HG02678 (cell line): ENCODE data around the gene RALGPS1.

Experiments used
- ATAC-seq: cut with Tn5 transposase; IDR thresholded peaks from one replicate; pipeline ENCODE4 v1.9.1; 2021; ENCODE audit warnings: mild to moderate bottlenecking, moderate library complexity; ENCODE audit not compliant: unreplicated experiment

Gene RALGPS1

DNA sequence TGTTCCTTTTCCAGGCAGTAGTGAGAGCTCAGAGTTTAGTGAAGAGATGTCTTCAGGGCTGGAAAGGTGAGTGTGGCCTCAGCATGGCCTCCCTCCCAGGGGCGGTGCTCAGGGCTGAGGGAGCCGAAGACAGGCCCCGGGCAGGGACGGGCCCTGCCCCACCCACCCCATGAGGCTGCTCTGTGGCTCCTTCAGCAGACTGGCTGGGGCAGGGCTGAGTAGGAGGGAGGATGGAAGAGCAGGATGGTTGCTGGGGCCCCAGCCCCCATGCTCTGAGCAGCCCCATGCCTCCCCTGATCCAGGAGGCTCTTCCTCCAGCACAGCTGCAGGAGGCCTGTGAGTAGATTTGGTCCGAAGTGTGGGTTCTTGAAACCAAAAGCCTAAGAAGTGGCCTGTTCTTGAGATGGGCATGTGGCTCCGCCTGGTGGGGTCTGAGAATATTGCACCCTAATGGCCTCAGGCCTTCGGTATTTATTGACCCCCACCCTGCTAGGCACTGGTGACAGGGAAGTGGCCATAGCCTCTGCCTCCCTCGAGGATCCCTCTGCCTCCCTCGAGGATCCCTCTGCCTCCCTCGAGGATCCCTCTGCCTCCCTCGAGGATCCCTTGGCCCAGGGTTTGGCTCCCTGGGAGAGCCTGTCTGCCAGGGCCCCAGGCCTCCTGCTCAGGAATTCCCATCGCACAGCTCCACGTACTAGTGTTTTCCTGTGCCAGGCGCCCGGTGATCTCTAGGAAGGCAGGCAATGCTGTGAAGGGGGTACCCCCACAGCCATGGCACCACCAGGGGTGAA, 284.6 kb downstream of the RALGPS1 start:
- no peak for ATAC-seq

DNA sequence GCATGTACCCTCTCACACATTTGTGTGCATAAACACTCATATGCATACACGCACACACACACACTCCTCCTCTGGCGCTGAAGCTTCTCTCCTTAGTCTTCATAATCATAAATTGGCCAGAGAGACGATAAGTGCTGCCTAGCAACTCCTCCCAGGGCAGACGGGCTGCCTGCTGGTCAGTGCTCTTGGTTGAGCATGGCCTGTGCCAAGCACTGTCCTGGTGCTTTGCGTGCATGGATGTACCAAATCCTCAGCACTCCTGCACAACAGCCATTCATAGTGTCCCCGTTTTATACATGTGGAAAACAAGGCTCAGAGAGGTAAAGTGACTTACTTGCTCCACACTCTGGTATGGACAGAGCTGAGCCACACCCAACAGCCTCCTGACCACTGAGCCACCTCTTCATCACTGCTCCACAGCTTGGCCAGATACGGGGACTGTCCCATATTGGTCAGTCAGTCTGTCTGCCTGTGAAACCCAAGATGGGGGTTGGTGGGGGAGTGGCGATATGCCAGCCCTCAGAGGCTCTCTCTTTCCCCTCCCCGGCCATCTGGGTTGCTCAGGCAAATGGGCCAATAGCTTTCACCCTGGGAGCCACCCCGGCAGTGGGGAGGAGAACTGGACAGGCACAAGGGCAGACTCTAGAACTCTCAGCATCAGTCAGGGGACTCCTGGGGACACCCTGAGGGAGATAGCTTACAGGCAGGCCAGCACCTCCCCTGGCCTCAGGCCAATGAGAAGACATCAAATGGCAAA, 285.7 kb downstream of the RALGPS1 start:
- no peak for ATAC-seq

DNA sequence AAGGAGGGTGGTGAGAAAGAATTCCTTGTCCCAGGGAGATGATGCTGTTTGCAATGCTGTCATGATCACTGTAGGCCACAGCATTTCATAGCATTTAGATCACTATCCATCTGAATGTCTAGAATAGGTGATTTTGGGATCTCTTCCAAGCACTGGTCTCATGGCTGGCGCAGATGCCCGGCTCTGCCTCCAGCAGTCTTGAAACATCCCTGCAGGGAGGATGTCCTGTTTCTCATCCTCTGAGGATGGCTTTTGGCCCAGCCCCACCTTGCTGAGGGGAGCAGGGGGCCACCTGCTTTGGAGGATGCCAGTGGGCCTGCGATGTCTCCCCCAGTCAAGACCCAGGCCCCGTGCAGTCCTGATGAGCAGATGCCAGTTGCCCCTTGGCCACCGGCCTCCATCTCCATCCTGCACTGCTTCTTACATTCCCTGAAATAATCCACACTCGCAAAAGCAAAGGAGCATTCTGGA, 286.5 kb downstream of the RALGPS1 start:
- ATAC-seq = no peak

DNA sequence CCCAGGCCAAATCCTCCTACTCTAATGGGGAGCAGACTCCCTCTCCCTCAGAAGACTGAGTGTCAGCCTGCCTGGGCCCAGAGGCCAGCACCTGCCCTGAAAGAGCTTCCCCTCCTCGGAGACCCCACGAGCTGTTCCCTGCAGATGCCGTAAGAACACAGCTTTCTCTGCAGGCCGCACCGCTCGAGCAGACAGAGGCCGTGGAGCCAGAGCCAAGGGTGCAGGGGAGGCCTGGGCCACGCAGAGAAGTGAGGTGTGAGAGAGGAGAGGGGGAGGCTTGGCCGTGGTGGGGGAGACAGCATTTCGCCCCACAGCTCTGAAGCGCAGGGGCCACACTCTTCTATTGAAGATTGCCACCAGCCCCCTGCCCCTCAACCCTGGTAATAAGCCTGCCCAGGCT, 287.1 kb downstream of the RALGPS1 start:
- no peak for ATAC-seq

DNA sequence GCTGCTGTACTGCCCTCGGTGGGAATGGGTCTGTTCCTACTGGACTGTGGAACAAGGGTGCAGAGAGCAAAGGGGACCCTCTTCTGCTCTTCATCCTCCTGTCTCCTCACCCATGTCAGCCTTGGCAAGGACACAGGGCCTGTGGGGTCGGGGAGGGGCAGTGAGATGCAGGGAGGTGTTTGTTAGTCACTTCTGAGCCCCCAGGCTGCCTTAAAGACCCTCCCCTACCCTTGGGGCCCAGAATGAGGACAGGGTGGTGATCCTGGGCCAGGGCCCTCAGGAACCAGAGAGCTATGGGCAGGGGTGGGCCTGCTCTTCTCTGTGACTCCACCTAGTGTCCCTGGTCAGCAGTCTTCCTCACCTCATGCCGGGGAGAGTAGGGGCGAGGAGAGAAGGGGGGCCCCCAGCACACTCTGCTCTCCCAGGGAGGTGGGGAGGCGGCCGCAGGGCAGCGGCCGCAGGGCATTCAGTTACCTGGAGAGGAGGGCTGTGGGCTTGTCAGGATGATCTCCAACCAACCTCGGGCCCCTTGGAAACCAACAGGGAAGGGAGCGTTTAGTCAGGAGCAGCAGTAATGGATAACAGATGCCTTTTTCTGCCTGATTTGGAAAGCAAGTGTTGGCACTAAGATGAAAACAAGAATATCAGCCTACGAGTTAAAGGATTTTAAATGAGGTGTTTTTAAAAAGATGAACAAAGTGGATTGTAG, 288.0 kb downstream of the RALGPS1 start:
- no peak for ATAC-seq

DNA sequence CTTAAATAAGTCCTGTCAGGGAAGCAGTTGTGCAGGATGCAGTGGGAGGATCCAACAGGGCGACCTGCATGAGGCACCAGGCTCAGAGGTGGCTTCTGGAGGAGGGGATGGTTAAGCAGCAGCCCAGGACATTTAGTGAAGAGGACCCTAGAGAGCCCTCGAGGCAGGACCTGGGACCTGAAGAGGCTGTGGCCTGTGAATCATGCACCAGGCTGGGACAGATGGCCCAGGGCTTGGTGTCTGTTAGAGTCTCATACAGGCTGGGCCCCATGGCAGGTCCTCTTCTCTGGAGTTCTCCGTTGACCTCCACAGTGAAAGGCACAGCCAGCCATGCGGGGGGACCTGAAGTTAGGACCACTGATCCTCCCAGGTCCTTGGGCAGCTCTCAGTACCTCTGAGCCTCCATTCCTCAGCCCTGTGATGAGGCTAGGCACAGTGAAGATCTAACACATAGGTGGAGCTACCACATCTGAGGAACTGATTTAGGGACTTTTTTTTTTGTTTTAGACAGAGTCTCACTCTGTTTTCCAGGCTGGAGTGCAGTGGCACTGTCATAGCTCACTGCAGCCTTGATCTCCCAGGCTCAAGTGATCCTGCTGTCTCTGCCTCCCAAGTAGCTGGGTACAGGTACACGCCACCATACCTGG, 289.2 kb downstream of the RALGPS1 start:
- no peak for ATAC-seq

DNA sequence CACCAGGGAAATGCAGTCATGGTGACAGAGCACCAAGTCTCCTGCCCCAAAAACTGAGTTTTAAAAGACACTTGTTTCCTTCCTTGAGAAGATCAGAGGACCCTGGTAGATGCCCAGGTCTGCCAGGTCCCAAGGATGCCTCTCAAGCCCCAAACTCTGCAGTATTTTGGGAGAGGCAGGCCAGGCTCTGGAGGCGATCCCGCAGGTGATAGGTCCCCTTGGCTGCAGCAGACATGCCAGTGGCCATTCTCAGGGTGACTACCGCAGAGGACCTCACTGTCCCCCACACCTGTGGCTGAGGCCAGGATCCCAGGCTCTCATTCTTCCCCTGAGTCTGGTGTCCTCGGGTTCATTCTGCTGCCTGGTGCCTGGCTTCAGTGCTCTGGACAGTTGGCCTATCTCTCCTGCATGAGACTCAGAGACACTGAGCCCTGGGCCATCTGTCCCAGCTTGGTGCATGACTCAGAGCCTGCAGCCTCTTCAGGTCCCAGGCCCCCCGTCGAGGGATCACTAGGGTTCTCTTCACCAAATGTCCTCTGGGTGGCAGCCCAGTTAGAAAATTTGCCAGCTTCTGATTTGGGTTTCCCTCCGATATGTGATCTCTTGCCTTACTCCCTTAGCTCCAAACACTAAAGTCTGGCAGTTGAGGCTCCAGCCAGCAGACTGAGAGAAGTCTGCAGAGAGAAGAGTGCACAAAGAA, 290.3 kb downstream of the RALGPS1 start:
- no peak for ATAC-seq

DNA sequence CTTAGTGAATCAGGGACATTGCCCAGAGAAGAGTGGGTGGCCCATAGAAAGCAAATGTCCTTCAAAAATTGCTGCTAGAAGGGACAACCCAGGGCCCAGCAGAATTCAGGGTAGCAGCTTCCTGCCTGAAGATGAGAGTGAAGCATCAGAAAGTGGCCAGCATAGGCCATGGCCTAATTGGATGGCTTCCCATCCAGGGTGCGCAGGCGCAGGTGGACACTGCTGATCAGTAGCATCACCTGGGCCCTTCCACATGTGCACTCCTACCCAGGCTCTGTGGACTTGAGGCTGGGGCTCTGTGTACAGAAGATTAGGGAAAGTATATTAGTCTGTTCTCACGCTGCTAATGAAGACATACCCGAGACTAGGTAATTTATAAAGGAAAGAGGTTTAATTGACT, 291.4 kb downstream of the RALGPS1 start:
- ATAC-seq = no peak

DNA sequence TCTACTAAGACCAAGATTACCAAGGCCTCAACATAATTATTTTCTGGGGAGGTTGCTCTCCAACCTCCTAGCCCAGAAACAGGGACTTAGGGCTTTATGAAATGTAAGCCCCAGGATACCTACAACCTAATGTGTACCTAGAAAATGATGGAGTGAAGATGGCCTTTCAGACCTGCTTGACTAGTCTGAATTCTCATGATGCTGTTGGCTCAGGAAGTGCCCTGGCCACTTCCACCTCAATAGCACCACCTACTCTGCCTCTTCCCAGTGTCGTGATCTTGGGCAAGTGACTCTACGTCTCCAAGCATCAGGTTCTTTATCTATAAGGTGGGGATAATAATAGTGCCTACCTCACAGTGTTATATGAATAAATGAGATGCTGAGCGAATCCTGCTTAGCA, 292.1 kb downstream of the RALGPS1 start:
- ATAC-seq = no peak

DNA sequence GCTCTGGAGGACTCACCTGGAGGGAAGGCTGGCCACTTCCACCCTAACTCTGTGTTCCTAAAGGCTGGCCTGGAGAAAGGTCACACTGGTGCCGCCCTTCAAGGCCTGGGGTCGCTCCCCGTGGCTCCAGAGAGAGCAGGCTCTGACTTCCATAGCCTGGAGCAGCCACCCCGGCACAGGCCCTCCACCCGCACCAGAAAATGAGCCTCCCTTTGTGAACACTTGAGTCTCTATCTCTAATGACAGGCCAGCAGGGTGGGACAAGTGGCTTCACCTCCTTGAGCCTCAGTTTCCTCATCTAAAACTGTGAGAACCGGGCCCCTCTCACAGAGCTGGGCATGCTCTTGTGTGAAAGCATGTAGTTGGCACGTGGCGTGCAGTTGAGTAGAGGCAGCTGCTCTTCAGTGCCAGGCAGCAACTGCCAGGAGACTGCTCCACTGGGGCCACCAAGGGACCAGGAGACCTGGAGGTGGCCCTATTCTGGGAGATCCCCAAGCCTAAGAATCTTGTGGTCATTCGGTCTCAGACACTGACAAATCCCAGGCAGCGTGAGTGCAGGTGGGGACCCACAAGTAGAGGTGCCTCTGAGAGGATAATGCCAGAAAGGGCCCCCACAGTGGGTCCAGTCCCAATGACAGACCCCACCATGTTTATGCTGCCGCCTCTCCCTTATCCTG, 293.3 kb downstream of the RALGPS1 start:
- no peak for ATAC-seq

DNA sequence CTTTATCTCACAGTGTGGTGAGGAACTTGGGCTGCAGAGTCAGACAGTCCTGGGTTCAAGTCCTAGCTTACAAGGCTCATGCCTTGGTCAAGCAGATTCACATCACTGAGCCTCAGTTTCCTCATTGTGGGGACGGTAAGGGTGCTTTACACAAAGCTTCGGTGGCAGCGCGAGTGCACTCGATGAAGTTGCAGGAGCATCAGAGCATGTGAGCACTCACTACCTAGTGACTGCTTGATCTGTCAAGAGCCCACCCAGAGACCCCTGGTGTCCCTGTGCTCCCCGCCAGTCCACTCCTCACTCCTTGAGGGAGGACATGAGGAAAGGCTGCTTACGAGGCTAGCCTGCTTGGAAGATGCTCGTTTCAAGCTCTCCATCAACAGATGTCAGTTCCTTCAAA, 293.8 kb downstream of the RALGPS1 start:
- no peak for ATAC-seq

DNA sequence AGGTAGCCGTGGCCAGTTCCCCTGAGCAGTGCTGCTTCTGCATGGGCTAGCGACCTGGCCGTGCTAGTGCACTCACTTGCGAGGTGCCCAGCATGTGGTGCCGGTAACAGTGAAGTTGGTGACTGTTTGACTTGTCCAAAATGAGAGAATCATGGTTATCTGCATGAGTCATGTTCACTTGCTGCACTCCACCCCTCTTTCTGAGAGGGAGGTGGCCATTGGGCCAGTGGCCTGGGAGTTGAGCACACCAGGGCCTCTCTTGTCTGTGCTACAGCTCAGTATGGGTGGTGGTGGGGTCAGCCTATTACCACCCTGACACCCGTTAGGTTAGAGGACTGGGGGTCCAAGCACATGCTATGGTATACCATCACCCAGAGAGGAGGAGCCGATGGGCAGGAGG, 294.6 kb downstream of the RALGPS1 start:
- no peak for ATAC-seq

DNA sequence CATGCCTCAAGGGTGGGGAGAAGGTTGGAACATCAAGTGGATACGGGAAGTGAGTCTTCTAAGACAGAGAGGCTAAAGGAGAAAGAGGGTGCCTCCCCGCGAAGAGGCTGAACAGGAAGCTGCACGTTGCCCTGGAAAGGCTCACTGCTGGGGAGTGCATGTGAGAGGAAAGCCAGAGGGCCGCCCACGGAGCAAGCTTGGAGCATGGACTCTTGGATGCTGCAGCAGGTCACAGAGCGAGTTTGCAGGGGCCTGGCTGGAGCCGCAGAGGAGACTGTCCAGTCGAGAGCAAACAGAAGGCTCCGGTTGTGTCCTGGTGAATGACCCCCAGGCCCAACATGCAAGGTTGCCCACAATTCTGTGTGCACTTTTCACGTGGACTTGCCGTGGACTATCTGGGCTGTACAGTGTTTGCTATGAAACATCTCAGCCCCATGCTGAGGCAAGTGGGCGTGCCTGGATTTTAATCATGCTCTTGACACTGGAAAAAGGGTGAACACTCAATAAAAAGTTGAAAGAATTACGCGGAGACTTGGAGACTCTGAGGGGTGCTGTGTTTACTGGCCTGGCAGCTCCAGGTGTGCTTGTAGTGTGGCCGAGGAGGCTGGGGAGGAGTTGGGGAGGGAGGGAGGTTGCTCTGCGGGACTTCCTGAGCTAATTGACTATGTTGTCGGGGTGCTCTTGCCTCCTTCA, 295.5 kb downstream of the RALGPS1 start:
- ATAC-seq = no peak

DNA sequence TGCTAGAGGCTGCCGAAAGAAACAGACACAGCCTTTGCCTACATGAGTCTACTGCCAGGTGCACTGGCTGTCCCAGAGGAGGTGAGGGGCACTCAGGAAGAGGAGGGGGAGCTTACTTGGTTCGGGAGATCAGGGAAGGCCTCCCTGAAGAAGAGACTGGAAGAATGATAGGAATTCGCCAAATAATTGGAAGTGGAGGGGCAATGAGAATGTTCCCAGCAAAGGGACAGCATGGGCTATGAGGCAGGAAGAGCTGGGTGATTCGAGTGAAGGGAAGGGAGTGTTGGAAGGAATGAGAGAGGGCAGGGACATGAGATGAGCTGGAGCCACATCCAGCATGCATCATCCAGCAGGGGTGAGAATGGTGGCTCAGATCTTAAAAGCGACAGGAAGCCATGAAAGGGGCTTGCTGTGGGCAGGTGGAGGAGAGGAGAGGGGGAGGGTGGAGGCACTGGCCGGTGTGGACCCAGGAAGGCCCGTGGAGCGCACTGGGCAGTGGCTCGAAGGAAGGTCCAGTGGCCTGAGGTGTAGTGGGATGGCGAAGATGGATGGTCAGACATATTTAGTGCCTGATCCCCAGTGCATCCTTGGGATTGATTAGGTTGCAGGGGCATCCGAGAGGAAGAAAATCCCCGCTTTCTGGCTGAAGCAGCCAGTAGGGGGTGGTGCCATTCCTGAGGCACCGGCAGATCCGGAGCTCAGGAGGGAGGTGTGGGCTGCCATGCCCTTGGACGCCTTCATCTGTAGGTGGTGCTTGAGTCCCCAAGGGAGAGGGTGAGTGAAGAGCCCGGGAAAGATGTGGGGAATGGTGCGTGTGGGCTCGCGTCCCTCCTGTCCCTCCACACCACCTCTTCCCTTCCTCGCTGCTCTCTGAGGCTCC, 296.5 kb downstream of the RALGPS1 start:
- no peak for ATAC-seq

DNA sequence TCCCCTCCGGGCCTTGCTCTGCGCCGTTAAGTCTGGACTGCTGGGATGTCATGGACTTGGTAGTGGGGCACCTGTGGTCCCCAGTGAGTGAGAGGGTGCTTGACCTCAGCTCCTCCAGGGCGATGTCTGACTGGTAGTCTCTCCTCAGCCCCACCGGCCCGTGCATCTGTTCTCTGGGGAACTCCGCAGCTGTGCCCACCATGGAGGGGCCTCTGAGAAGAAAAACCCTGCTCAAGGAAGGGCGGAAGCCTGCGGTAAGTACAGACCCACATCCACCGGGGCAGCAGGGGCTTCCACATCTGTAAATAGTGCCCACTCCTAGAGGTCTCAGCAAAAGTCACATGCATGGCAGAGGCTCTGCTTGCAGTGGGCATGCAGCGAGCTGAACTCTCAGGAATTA, 297.4 kb downstream of the RALGPS1 start:
- ATAC-seq = no peak

DNA sequence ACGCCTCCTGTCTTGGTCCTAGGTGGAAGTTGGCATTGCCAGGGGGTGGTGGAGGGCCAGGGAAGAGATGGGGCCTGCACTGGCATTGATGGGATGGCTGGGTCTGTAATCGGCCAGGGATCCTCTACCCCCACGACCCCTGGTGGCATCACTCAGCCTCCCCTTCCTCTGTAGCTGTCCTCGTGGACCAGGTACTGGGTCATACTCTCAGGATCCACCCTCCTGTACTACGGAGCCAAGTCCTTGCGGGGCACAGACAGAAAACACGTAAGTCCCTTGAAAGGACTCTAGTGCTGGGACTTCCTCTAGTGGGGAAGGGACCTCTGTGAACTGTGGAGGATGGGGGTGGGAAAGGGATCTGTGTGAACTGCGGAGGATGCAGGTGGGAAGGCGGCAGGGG, 297.9 kb downstream of the RALGPS1 start:
- ATAC-seq = no peak

DNA sequence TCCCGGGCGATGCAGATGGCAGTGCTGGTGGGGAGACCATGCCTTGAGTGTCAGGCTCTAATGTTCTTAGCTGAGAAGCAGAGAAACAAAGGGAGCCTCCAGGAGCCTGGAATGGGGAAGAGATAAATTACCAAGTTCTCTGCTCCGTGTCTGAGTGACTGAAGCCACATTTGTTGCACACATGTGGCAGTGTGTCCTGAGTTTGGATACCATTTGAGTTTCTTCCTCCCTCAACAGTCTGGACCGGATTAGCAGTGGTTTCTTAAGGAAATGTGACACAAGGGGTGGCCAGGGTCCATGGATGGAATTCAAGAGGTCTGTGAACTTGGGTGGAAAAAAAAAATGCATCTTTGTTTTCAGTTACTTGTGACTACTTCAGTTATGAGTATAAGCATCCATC, 299.3 kb downstream of the RALGPS1 start:
- no peak for ATAC-seq
